Measurements from ENCODE around the gene PROM2.

DNA sequence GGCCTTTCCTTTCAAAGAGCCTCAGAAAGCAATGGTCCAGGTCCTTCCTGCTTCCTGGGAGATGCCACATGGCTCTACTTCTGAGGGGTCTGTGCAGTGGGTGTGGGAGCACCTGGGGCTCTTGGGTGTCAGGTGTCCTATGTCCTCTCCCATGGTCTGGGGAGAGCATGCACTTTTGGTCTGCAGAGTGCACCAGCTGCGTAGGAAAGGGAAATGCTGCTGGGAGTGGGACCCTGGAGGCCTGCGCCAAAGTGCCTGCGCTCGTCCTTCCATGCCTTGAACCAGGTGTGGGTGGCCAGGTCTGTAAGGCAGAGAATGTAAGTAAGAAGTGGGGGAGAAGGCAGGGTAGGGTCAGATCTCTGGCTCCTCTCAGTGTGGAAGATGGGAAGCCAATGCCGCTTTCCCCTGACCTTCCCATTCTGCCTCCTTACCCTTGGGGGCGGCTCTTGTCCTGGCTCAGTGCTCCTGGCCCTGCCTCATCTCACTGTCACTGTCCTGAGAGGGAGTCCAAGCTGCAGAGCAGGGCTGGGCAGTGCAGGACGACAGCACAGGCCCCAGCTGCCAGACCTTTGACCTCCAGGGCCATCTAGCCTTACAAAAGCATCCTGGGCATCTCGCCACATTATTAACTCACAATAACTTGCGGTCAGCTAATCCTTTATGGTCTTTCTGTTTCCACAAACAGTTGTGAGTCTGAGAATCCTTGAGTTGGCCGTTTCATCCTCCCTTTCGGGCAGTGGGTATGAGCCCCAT, 6.6 kb upstream of the PROM2 start:
- TF ChIP-seq, protein P1, sequence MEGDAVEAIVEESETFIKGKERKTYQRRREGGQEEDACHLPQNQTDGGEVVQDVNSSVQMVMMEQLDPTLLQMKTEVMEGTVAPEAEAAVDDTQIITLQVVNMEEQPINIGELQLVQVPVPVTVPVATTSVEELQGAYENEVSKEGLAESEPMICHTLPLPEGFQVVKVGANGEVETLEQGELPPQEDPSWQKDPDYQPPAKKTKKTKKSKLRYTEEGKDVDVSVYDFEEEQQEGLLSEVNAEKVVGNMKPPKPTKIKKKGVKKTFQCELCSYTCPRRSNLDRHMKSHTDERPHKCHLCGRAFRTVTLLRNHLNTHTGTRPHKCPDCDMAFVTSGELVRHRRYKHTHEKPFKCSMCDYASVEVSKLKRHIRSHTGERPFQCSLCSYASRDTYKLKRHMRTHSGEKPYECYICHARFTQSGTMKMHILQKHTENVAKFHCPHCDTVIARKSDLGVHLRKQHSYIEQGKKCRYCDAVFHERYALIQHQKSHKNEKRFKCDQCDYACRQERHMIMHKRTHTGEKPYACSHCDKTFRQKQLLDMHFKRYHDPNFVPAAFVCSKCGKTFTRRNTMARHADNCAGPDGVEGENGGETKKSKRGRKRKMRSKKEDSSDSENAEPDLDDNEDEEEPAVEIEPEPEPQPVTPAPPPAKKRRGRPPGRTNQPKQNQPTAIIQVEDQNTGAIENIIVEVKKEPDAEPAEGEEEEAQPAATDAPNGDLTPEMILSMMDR (optimal IDR thresholded peaks at IDR 0.05 in 1 of 3, IDR thresholded peaks at IDR 0.05 in 1 of 3, conservative IDR thresholded peaks at IDR 0.05 in 1 of 3; ENCODE audit: extremely low read depth in 1 of 3, insufficient read depth in 2 of 3, low read length in 3 of 3), result no peak
- no peak for TF ChIP-seq EZH2 (IDR thresholded peaks at IDR 0.05; ENCODE audit: low read length)

Measured in keratinocyte (primary cell).